ENCODE results near the gene NKD1.
"Not testable (repeated sequence)": the region's sequence is repeated elsewhere in the genome, so short reads cannot be mapped to it uniquely, and the experiment has no call there.

Gene NKD1

GRCh38 chr16:50548125-50548908, at the start of gene NKD1:
Gene NKD1 (plus strand): TSS chr16:50548396. CDS start chr16:50548554, 158 bp downstream.
- DNase-seq, result no peak

DNA sequence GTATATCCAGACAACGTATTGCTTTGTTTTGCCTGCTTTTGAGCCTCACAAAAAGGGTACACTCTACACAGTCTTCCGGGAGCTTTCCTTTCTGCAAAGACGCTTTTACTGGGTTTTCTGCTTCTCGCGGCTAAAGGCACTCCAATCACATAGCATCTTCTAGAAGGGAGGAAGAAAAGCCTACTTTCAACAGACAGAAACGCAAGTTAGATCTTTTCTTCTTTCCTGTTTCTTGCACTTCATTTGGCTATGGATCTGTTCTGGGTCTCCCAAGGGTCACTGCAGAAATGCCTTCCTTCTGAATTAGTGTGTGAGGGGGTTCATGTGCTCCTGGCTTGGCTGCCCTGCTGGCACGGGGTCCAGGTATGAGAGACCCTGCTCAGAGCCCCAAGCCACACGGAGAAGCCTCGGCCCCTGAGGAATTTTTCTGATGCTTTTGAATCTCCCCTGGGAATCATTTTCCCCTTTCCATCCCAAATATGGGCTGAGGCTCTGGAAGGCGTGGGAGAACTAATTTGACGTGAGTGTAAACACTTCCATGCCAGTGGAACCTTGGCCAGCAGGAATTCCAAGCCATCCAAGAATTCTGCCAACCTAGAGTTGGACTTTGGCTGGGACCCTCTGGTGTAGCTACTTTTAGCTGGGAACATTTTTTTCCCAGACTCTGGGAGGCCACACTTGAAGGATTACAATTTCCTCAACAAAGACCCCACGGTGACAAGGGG, 49.6 kb upstream of the NKD1 start:
- no peak for DNase-seq

DNA sequence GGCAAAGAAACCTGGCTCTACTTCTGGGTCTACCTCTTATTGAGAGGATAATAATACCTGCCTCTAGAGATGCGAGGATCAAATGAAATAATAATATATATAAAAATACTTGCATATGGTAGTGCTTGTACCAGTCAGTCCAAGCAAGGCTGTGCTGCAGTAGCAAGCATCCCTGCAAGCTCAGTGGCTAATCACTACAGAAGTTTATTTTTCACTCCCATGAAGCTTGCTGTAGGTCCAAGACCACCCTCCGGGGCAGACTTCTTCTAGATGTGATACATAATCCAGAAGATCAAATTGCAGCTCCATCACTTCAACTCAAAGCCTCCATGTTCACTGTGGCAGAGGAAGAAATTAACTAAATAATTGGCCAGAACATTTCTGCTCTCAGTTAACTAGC, 48.9 kb upstream of the NKD1 start:
- DNase-seq, result no peak

DNA sequence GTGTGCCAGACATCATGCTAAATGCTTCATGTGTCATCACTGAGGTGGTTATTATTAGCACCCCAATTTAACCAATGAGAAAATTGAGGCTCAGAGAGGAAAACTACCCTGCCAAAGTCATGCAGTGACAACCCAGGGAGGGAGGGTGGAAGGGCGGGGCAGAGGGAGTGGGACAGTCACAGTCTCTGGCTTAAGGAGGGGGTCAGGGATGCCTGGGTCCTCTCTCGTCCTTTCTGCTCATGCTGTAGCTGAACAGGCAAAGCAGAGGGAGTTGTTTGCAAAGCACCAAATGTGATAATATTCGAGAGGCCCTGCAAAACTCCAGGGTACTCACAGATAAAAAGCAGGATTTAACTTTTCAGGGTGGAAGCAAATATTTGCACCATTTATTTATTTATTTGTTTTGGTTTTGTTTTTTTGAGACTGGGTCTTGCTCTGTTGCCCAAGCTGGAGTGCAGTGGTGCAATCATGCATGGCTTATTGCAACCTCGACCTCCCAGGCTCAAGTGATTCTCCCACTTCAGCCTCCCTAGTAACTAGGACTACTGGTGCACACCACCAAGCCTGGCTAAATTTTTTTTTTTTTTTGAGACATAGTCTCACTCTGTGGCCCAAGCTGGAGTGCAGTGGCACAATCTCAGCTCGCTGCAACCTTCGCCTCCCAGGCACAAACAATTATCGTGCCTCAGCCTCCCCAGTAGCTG, 47.9 kb upstream of the NKD1 start:
- no peak for DNase-seq

- DNase-seq, result no peak
Observed at GRCh38 chr16:50501251-50501650, 46.9 kb upstream of the NKD1 start.

DNA sequence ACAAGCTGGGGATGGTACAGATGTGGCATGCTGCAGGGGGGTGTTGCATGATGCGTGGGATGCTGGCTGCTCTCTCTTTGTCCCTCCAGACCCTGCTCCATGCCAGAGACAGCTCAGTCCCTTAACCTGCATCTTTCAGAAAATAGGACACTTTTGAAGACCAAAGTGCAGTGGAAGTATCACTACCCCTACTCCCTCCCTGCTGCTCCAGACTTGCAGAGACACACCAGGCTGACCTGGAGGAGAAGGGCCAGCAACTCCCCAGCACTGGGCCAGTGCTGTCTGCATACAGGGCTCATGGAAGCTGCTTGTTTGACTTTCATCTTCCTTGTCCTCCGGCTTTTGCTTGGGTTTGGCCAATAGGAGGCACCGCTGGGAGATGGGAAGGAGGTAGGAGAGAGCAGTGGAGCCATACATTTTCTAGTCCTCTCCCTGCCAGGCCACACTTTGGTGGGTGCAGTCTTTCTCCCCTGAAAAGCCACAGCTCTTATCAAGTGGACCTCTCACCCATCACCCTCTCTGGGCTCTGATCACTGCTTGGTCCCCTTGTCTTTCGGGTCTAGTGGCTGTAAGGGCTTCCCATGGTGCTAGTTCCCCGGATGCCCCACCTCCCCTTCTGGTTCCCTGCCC, 46.1 kb upstream of the NKD1 start:
- DNase-seq, result no peak

DNA sequence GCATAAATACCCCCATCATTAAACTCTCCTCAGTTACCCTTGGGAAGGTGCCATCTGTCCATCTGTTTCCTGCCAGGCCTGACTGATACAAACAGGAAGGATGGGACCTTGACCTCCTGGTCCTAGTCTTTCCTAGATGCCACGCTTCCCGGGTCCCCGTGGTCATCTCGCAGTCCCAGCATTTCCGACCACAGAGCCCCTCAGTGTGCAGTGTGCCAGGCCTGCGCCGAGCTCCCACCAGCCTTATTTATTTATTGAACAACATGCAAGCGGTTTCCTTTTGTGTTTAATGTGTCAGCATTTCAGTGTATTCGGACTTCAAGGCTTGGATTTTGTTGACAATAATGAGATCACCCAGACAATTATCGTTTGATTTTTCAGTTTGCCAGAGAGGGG, 45.6 kb upstream of the NKD1 start:
- DNase-seq, result no peak

GRCh38 chr16:50503868-50504531, 44.2 kb upstream of the NKD1 start:
- DNase-seq, result not testable (repeated sequence)

- DNase-seq, result no peak
Observed at GRCh38 chr16:50505115-50505514, 43.1 kb upstream of the NKD1 start.

DNA sequence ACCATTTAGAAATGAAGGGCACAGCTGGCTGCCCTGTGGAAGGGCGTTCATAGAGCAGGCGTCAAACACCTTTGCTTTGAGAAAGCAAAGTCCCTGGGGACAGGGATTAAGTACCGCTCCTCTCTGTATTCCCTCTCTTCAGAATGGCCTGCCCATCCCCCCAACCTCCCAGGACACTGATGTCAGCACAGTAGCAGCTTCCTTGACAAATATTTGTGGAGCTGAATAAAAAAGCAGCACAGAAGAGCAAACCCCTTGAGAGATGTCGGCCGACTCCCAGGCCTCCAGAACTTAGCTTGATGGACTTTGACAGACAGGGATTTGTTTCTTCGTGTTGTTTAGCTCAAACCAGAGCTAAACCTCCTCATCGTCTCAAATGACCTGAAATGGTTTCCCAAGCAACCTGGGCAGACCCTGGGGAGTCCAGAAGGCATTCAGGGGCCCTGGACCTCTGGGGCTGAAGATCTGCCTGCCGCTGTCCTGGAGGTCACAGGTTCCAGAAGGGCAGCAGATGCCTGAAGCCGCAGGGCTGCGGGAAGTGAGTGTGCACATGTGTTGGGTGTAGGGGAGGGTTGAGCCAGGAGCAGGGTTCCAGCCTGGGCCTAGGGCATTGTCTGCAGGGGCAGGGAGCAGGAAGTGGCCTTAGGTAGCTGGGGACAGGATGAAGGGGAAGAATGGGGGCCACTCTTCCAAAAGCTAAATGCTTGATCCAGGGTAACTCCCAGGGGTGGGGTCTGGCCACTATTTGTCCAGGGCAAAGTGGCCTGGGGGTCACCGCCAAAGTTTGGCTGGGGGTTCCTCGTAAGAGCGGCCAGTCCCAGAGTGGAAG, 42.3 kb upstream of the NKD1 start:
- DNase-seq, result no peak

- no peak for DNase-seq
Observed at GRCh38 chr16:50506543-50506937, 41.7 kb upstream of the NKD1 start.

DNA sequence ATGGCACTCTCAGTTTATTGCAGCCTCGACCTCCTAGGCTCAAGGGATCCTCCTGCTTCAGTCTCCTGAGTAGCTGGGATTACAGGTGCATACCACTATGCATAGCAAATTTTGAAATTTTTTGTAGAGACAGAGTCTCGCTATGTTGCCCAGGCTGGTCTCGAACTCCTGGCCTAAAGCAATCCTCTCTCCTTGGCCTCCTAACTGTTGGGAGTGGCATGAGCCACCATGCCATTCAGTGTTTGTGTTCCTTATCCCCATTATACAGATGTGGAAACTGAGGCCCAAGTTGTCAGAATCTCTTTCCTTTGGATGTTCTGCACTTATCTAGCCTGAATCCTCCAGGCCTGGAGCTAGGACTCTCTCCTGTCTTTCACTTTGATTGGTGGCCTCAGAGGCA, 40.8 kb upstream of the NKD1 start:
- no peak for DNase-seq

DNA sequence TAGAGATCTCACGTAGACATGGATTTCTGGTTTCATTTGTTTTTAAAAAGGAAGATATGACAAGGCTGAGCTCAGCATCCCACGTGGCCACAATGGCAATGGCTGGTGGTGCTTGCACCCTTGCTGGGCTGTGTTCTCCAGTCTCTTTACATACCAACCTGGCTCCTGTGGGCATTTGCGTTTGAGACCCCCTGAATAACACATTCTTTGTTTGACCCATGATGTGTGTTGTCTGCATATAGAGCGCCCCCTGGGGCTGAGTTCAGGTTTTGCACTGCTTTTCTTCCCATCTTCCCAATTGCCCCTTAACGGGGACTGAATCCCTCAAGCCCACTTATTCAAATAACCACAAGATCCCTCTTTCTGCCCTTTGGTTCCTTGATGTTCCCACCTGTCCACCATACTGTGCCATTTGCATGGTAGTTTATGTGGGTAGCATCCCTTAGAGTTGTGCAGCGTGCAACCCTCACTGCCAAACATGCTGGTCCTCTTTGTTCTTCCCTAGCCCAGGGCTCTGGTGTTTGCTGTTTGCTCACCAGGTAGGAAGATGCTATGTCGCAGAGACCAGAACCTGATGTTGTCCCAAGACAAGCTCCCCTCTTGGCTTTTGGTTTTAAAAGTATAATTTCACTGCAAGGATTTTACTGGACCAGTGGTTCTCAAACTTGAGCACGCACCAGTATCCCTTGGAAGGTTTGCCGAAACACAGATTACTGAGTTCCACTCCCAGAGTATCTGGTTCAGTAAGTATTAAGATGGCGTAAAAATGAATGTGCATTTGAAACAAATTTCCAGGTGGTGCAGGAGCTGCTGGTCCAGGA, 38.5 kb upstream of the NKD1 start:
- DNase-seq, result no peak

GRCh38 chr16:50515218-50515617, 33.0 kb upstream of the NKD1 start:
- DNase-seq, result no peak

DNA sequence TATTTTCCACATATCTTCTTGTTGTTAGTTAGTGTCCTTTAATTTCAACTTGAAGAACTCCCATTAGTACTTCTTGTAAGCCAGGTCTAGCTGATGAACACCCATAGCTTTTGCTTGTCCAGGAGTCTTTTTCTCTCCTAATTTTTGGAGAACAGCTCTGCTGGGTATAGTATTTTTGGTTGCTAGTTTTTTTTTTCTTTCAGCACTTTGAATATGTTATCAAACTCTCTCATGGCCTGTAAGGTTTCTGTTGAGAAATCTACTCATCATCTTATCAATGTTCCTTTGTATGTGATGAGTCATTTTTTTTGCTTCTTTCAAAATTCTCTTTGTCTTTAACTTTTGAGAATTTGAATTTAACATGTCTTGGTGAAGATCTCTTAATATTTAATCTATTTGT, 31.8 kb upstream of the NKD1 start:
- no peak for DNase-seq

- DNase-seq, result no peak
Observed at GRCh38 chr16:50516890-50517289, 31.3 kb upstream of the NKD1 start.

- no peak for DNase-seq
Observed at GRCh38 chr16:50517450-50518252, 30.5 kb upstream of the NKD1 start.

GRCh38 chr16:50519001-50519400, 29.2 kb upstream of the NKD1 start:
- no peak for DNase-seq

GRCh38 chr16:50519602-50520001, 28.6 kb upstream of the NKD1 start:
- DNase-seq, result no peak

All from HCEC 1CT (cell line).